ENCODE measurements around the gene MT4.

The MT4 gene

GRCh38 chr16:56606071-56606475, 41.2 kb downstream of the MT4 start:
- no peak for DNase-seq

- no peak for DNase-seq
These were observed 41.7 kb downstream of the MT4 start for GRCh38 chr16:56606476-56607108.

GRCh38 chr16:56607109-56607618, 42.3 kb downstream of the MT4 start:
- no peak for DNase-seq

- no peak for DNase-seq
These were observed 42.8 kb downstream of the MT4 start for GRCh38 chr16:56607675-56608042.

GRCh38 chr16:56608043-56608875, 43.4 kb downstream of the MT4 start, which contains the start of gene MT2A:
Gene MT2A (plus strand): TSS chr16:56608584. CDS start chr16:56608656, 72 bp downstream.
- peak; percentile 81 for DNase-seq

- no peak for DNase-seq
These were observed 44.1 kb downstream of the MT4 start for GRCh38 chr16:56608876-56609462.

- DNase-seq, result no peak
These were observed 44.6 kb downstream of the MT4 start for GRCh38 chr16:56609463-56609921.

GRCh38 chr16:56610017-56610608, 45.2 kb downstream of the MT4 start:
- DNase-seq, result no peak

- no peak for DNase-seq
These were observed 45.8 kb downstream of the MT4 start for GRCh38 chr16:56610609-56611111.

- no peak for DNase-seq
These were observed 46.5 kb downstream of the MT4 start for GRCh38 chr16:56611281-56611833.

GRCh38 chr16:56613706-56614105, 48.8 kb downstream of the MT4 start:
- no peak for DNase-seq

- no peak for DNase-seq
These were observed 49.7 kb downstream of the MT4 start for GRCh38 chr16:56614549-56614991.

- no peak for DNase-seq
These were observed 50.5 kb downstream of the MT4 start for GRCh38 chr16:56615353-56615752.

GRCh38 chr16:56616608-56617211, 51.8 kb downstream of the MT4 start:
- DNase-seq, result no peak

GRCh38 chr16:56617212-56618085, 52.6 kb downstream of the MT4 start:
- no peak for DNase-seq

- DNase-seq, result no peak
These were observed 53.3 kb downstream of the MT4 start for GRCh38 chr16:56618138-56618537.
